Activated T-helper 1 cell treated with anti-CD3 and anti-CD28 coated beads, Interleukin-12 subunit alpha, Interleukin-12 subunit beta, Interleukin-2, Interleukin-4 antibody, amounts not matched to agents 30 ng/mL and 10 ng/mL and 1 ng/mL, durations not matched to agents 14 hours and 24 hours and 36 hours (primary cell): ENCODE data around the gene GAN. TPM values are rescaled to one million over a fixed set of nuclear protein-coding genes. Genes with fewer than 3 reads are reported as not detected.
A peak's percentile ranks its signal among the peaks of the same experiment; 100 is the strongest.

Experiments
- DNase-seq: peaks from one replicate; pipeline ENCODE4 v3.0.0; 2021; ENCODE audit warnings: low spot score
- H3K27ac Mint-ChIP-seq: one replicate; pipeline ENCODE4 v1.8.0; 2021; ENCODE audit warnings: mild to moderate bottlenecking, mixed read lengths
- H3K27me3 Mint-ChIP-seq: one replicate; pipeline ENCODE4 v1.8.0; 2022; ENCODE audit warnings: mild to moderate bottlenecking, moderate library complexity, mixed read lengths; ENCODE audit not compliant: insufficient read depth
- H3K36me3 Mint-ChIP-seq: one replicate; pipeline ENCODE4 v1.8.0; 2021; ENCODE audit warnings: low read depth, mixed read lengths
- H3K4me1 Mint-ChIP-seq: one replicate; pipeline ENCODE4 v1.8.0; 2021; ENCODE audit warnings: low read depth, mixed read lengths
- H3K4me3 Mint-ChIP-seq: one replicate; pipeline ENCODE4 v1.8.0; 2021; ENCODE audit warnings: mild to moderate bottlenecking, moderate library complexity, mixed read lengths
- H3K9me3 Mint-ChIP-seq: one replicate; pipeline ENCODE4 v1.8.0; 2021; ENCODE audit warnings: mixed read lengths
- intact Hi-C: fragments of 100-400 bp; cut with micrococcal nuclease; formaldehyde crosslinking; loops from one replicate; pipeline ENCODE4 v1.15.1; 2024
- total RNA-seq: library from RNA; stranded (reverse); gene quantifications from 2 replicates; pipeline ENCODE4 v1.2.3, GENCODE V29; 2022

Gene GAN
- total RNA-seq, 1 donor from 2014 or later, result 16.4 TPM

GRCh38 chr16:81280393-81280792, 34.4 kb upstream of the GAN start:
- intact Hi-C loops, result no loop called here
- no peaks in the 10 kb centered on the region for H3K36me3 Mint-ChIP-seq
- no peak overlapping the region for H3K27ac Mint-ChIP-seq
- no peaks in the 10 kb centered on the region for H3K4me1 Mint-ChIP-seq
- peaks cover 5% of the 10 kb centered on the region for H3K27me3 Mint-ChIP-seq
- no peaks in the 10 kb centered on the region for H3K9me3 Mint-ChIP-seq
- DNase-seq, result no peak
- no peak overlapping the region for H3K4me3 Mint-ChIP-seq

- Mint-ChIP-seq H3K27me3 (peaks cover 7% of the 10 kb centered on the region), H3K4me1 (no peaks in the 10 kb centered on the region), H3K9me3 (no peaks in the 10 kb centered on the region), H3K27ac (no peak overlapping the region), H3K36me3 (no peaks in the 10 kb centered on the region), H3K4me3 (no peak overlapping the region)
- intact Hi-C loops, result no loop called here
- DNase-seq, result no peak
Observed at GRCh38 chr16:81283044-81283443, 31.7 kb upstream of the GAN start.

GRCh38 chr16:81284995-81285600, 29.7 kb upstream of the GAN start:
- no peak for DNase-seq
- Mint-ChIP-seq H3K4me1 (no peaks in the 10 kb centered on the region), H3K9me3 (no peaks in the 10 kb centered on the region), H3K27me3 (peaks cover 7% of the 10 kb centered on the region), H3K4me3 (no peak overlapping the region), H3K36me3 (no peaks in the 10 kb centered on the region), H3K27ac (no peak overlapping the region)
- intact Hi-C loops, result no loop called here

- H3K4me3 Mint-ChIP-seq, result no peak overlapping the region
- H3K27ac Mint-ChIP-seq, result no peak overlapping the region
- peaks cover 7% of the 10 kb centered on the region for H3K27me3 Mint-ChIP-seq
- intact Hi-C loops, result no loop called here
- DNase-seq, result no peak
- H3K36me3 Mint-ChIP-seq, result no peaks in the 10 kb centered on the region
- H3K9me3 Mint-ChIP-seq, result no peaks in the 10 kb centered on the region
- no peaks in the 10 kb centered on the region for H3K4me1 Mint-ChIP-seq
Observed at GRCh38 chr16:81286190-81286589, 28.6 kb upstream of the GAN start.

- DNase-seq, result no peak
- intact Hi-C loops, result no loop called here
- H3K9me3 Mint-ChIP-seq, result no peaks in the 10 kb centered on the region
- H3K4me1 Mint-ChIP-seq, result no peaks in the 10 kb centered on the region
- no peaks in the 10 kb centered on the region for H3K36me3 Mint-ChIP-seq
- no peak overlapping the region for H3K27ac Mint-ChIP-seq
- no peak overlapping the region for H3K4me3 Mint-ChIP-seq
- H3K27me3 Mint-ChIP-seq, result peaks cover 6% of the 10 kb centered on the region
Observed at GRCh38 chr16:81291117-81291516, 23.6 kb upstream of the GAN start.

GRCh38 chr16:81292936-81293335, 21.8 kb upstream of the GAN start:
- H3K4me1 Mint-ChIP-seq, result no peaks in the 10 kb centered on the region
- DNase-seq, result no peak
- intact Hi-C loops, result no loop called here
- H3K27ac Mint-ChIP-seq, result no peak overlapping the region
- H3K36me3 Mint-ChIP-seq, result no peaks in the 10 kb centered on the region
- no peak overlapping the region for H3K4me3 Mint-ChIP-seq
- H3K27me3 Mint-ChIP-seq, result peaks cover 7% of the 10 kb centered on the region
- H3K9me3 Mint-ChIP-seq, result no peaks in the 10 kb centered on the region

GRCh38 chr16:81293909-81294802, 20.6 kb upstream of the GAN start:
- intact Hi-C loops, result no loop called here
- no peak overlapping the region for H3K27ac Mint-ChIP-seq
- H3K9me3 Mint-ChIP-seq, result no peaks in the 10 kb centered on the region
- H3K36me3 Mint-ChIP-seq, result no peaks in the 10 kb centered on the region
- H3K4me3 Mint-ChIP-seq, result no peak overlapping the region
- H3K4me1 Mint-ChIP-seq, result no peaks in the 10 kb centered on the region
- H3K27me3 Mint-ChIP-seq, result peaks cover 11% of the 10 kb centered on the region
- DNase-seq, result no peak

GRCh38 chr16:81296631-81297030, 18.1 kb upstream of the GAN start:
- H3K27ac Mint-ChIP-seq, result no peak overlapping the region
- no peaks in the 10 kb centered on the region for H3K36me3 Mint-ChIP-seq
- H3K9me3 Mint-ChIP-seq, result no peaks in the 10 kb centered on the region
- H3K27me3 Mint-ChIP-seq, result peaks cover 11% of the 10 kb centered on the region
- DNase-seq, result no peak
- no peak overlapping the region for H3K4me3 Mint-ChIP-seq
- intact Hi-C loops, result no loop called here
- no peaks in the 10 kb centered on the region for H3K4me1 Mint-ChIP-seq

GRCh38 chr16:81307770-81308169, 7.0 kb upstream of the GAN start:
- peaks cover 3% of the 10 kb centered on the region for H3K27me3 Mint-ChIP-seq
- no peak overlapping the region for H3K27ac Mint-ChIP-seq
- H3K36me3 Mint-ChIP-seq, result no peaks in the 10 kb centered on the region
- DNase-seq, result no peak
- H3K4me3 Mint-ChIP-seq, result no peak overlapping the region
- H3K4me1 Mint-ChIP-seq, result peaks cover 48% of the 10 kb centered on the region
- intact Hi-C loops, result no loop called here
- no peaks in the 10 kb centered on the region for H3K9me3 Mint-ChIP-seq

GRCh38 chr16:81310045-81310644, 4.6 kb upstream of the GAN start:
- no peak overlapping the region for H3K4me3 Mint-ChIP-seq

GRCh38 chr16:81311762-81312161, 3.0 kb upstream of the GAN start:
- peaks cover 78% of the 10 kb centered on the region for H3K4me1 Mint-ChIP-seq
- peaks cover 2% of the 10 kb centered on the region for H3K36me3 Mint-ChIP-seq
- peak overlapping the region; percentile 2 for H3K4me3 Mint-ChIP-seq
- no peak for DNase-seq
- H3K9me3 Mint-ChIP-seq, result no peaks in the 10 kb centered on the region
- H3K27me3 Mint-ChIP-seq, result no peaks in the 10 kb centered on the region
- no peak overlapping the region for H3K27ac Mint-ChIP-seq
- intact Hi-C loops, result loop anchor here (2.0 to 10.0 kb wide), 7 partner anchors 41 to 1343 kb away; partner anchors contain the start of gene CMIP

More at GRCh38 chr16:81310045-81310644, 4.6 kb upstream of the GAN start:
- Mint-ChIP-seq H3K36me3 (no peaks in the 10 kb centered on the region), H3K27me3 (peaks cover 3% of the 10 kb centered on the region), H3K4me1 (peaks cover 66% of the 10 kb centered on the region), H3K9me3 (no peaks in the 10 kb centered on the region), H3K27ac (peak overlapping the region; percentile 64)
- DNase-seq, result no peak
- intact Hi-C loops, result loop anchor here (1.0 to 10.0 kb wide), 8 partner anchors 25 to 1345 kb away; partner anchors contain the start of gene CMIP

GRCh38 chr16:81313701-81314602, 810 bp upstream of the GAN start:
- no peak for DNase-seq
- H3K4me3 Mint-ChIP-seq, result peak overlapping the region; percentile 85
- intact Hi-C loops, result loop anchor here (1.0 to 10.0 kb wide), 14 partner anchors 21 to 1341 kb away; partner anchors contain the start of genes ATMIN, CENPN, CMIP and GCSH
- H3K4me1 Mint-ChIP-seq, result peaks cover 77% of the 10 kb centered on the region
- H3K27ac Mint-ChIP-seq, result peak overlapping the region; percentile 83
- no peaks in the 10 kb centered on the region for H3K27me3 Mint-ChIP-seq
- H3K9me3 Mint-ChIP-seq, result no peaks in the 10 kb centered on the region
- peaks cover 2% of the 10 kb centered on the region for H3K36me3 Mint-ChIP-seq
